Lung (tissue), 12 donors: ENCODE data around the gene RALGPS1. TPM values are rescaled to one million over a fixed set of nuclear protein-coding genes. Genes with fewer than 3 reads are reported as not detected.

Experiments
- ATAC-seq: fragments of 200-7000 bp; cut with Tn5 transposase; one replicate; pipeline ENCODE4 v1.9.1; 2020; ENCODE audit warnings: moderate number of reproducible peaks; ENCODE audit not compliant: insufficient read depth, low FRiP score
- DNase-seq, 3 donors: peaks; one replicate each; pipeline ENCODE4 v3.0.0-alpha.2; 2013 to 2017
- H3K27ac ChIP-seq, 2 donors: one replicate each; pipeline ENCODE4 v1.5.1; 2013; ENCODE audit warnings: mild to moderate bottlenecking in 2 of 2, moderate library complexity in 2 of 2, control low read depth in 1 of 2, inconsistent platforms in 1 of 2, low read depth in 1 of 2, low read length in 1 of 2
- H3K27me3 ChIP-seq, 3 donors: one replicate each; pipeline ENCODE4 v1.5.1; 2013; ENCODE audit warnings: low read length in 2 of 3; ENCODE audit not compliant: control insufficient read depth in 3 of 3, insufficient read depth in 3 of 3
- H3K36me3 ChIP-seq, 4 donors: one replicate each; pipeline ENCODE4 v1.5.1; 2013; ENCODE audit warnings: low read length in 4 of 4, mild to moderate bottlenecking in 1 of 4, moderate library complexity in 1 of 4; ENCODE audit not compliant: control insufficient read depth in 4 of 4, insufficient read depth in 4 of 4
- H3K4me1 ChIP-seq, 5 donors: one replicate each; pipeline ENCODE4 v1.5.1; 2013; ENCODE audit warnings: low read length in 5 of 5, mild to moderate bottlenecking in 2 of 5, moderate library complexity in 1 of 5; ENCODE audit not compliant: control insufficient read depth in 5 of 5, insufficient read depth in 5 of 5
- H3K4me3 ChIP-seq: one replicate; pipeline ENCODE4 v1.5.1; 2013; ENCODE audit warnings: mild to moderate bottlenecking, control low read depth, moderate library complexity
- H3K9ac ChIP-seq, 2 donors: one replicate each; pipeline ENCODE4 v1.5.1; 2013; ENCODE audit warnings: low read length in 2 of 2, control low read depth in 1 of 2; ENCODE audit not compliant: insufficient read depth in 1 of 2
- H3K9me3 ChIP-seq, 4 donors: one replicate each; pipeline ENCODE4 v1.5.1; 2013; ENCODE audit warnings: low read length in 3 of 4, mild to moderate bottlenecking in 1 of 4, moderate library complexity in 1 of 4; ENCODE audit not compliant: control insufficient read depth in 4 of 4, insufficient read depth in 3 of 4
- CTCF ChIP-seq: IDR thresholded peaks from 2 replicates; pipeline ENCODE4 v1.5.1; 2012; ENCODE audit warnings: mild to moderate bottlenecking; ENCODE audit errors: control extremely low read depth, extremely low read depth
- WGBS, 2 donors: extraction: QIAGEN DNeasy Blood & Tissue Kit; methylation state at CpG; one replicate each; pipeline ENCODE4 v1.1.7; 2013; 5-methylcytosine and 5-hydroxymethylcytosine counted together
- polyA plus RNA-seq, 2 donors: library from polyadenylated mRNA; stranded (reverse); fragments of 200-250 nt; gene quantifications; one replicate each; pipeline ENCODE4 v1.2.1, GENCODE V29; 2013
- total RNA-seq, 2 donors: library from RNA; depleted of rRNA in 1 of 2; stranded (reverse); fragments of >200 nt in 1 of 2; gene quantifications; one replicate each; pipeline ENCODE4 v1.2.1, GENCODE V29; 2014 to 2021
- donor health status: control.
- donor health status: control.
- donor health status: Bipolar disorder and iron deficiency.
- donor health status: healthy.
- donor health status: DM: yes; HTN: yes; CAD: no.

The RALGPS1 gene
- total and polyA plus RNA-seq, 4 donors, result 3.5 to 30.3 (median 11.9) TPM

- 85 to 92% methylated on average over 5 of the region's 5 CpGs for WGBS, 2 donors
- Histone ChIP-seq H3K27me3 (no peaks in the 10 kb centered on the region), H3K4me3 (no peak overlapping the region), H3K4me1 (peaks cover 0 to 22% (median 13%) of the 10 kb centered on the region in 5 donors), H3K27ac (no peak overlapping the region), H3K9me3 (no peaks in the 10 kb centered on the region), H3K36me3 (no peaks in the 10 kb centered on the region), H3K9ac (no peak overlapping the region)
- DNase-seq (no peak), ATAC-seq (no peak)
- no peak for TF ChIP-seq CTCF
Measured at GRCh38 chr9:126955811-126956210, 41.2 kb downstream of the RALGPS1 start.

GRCh38 chr9:126956917-126957686 is 42.5 kb downstream of the RALGPS1 start:
- ATAC-seq (peak; percentile 38), DNase-seq (peak in 2 of 3 donors; percentile 19 to 70)
- H3K9ac ChIP-seq, result no peak overlapping the region
- H3K36me3 ChIP-seq, result no peaks in the 10 kb centered on the region
- H3K27ac ChIP-seq, result peak overlapping the region; percentile 61 to 74
- TF ChIP-seq CTCF, result no peak
- 85 to 96% methylated on average over 7 of the region's 7 CpGs for WGBS, 2 donors
- H3K27me3 ChIP-seq, result no peaks in the 10 kb centered on the region
- H3K9me3 ChIP-seq, result no peaks in the 10 kb centered on the region
- H3K4me1 ChIP-seq, result peaks cover 0 to 18% (median 11%) of the 10 kb centered on the region in 5 donors
- no peak overlapping the region for H3K4me3 ChIP-seq

- no peak for TF ChIP-seq CTCF
- H3K27ac ChIP-seq, result peak overlapping the region in 1 of 2 donors; percentile 74
Measured at GRCh38 chr9:126957687-126958053, 43.1 kb downstream of the RALGPS1 start.

More at GRCh38 chr9:126957687-126958053, 43.1 kb downstream of the RALGPS1 start:
- Histone ChIP-seq H3K27me3 (no peaks in the 10 kb centered on the region), H3K9ac (no peak overlapping the region), H3K4me1 (peaks cover 0 to 12% (median 6%) of the 10 kb centered on the region in 5 donors), H3K4me3 (no peak overlapping the region), H3K36me3 (no peaks in the 10 kb centered on the region), H3K9me3 (no peaks in the 10 kb centered on the region)
- DNase-seq (no peak), ATAC-seq (no peak)
- WGBS, 2 donors, result 70 to 80% methylated on average over 3 of the region's 3 CpGs
